Measurements from ENCODE around the gene CHRNA3.

The CHRNA3 gene

DNA sequence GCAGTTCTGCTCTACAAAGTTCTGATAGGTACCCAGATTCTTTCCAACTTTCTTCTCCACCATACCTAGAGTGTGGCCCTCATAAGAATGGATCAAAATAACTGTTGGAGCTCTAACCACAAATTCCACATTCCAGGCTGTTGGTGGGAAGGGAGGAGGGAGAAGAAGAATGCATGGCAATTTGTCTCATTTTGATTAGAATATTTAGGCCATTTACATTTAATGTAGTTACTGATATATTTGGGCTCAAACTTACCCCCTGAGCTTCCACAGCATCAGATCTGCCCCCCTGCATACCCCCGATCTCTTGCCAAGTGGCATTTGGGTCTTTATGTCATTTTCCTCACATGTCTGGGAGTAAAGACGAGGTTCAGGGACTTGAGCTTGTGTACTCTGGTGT lies 12.6 kb upstream of the CHRNA3 start:
- H3K4me1 ChIP-seq (ENCODE audit: control insufficient read depth, insufficient read depth, low read length): no peaks in the 10 kb centered on the region
- H3K27me3 ChIP-seq (ENCODE audit: control insufficient read depth, insufficient read depth, low read length): no peaks in the 10 kb centered on the region
- no peak overlapping the region for H3K9ac ChIP-seq (ENCODE audit: low read length)
- no peak overlapping the region for H3K4me3 ChIP-seq (ENCODE audit: low read length)
- H3K27ac ChIP-seq (ENCODE audit: low read depth, low read length): no peak overlapping the region
- H3K36me3 ChIP-seq (ENCODE audit: control insufficient read depth, insufficient read depth, low read length): no peaks in the 10 kb centered on the region

DNA sequence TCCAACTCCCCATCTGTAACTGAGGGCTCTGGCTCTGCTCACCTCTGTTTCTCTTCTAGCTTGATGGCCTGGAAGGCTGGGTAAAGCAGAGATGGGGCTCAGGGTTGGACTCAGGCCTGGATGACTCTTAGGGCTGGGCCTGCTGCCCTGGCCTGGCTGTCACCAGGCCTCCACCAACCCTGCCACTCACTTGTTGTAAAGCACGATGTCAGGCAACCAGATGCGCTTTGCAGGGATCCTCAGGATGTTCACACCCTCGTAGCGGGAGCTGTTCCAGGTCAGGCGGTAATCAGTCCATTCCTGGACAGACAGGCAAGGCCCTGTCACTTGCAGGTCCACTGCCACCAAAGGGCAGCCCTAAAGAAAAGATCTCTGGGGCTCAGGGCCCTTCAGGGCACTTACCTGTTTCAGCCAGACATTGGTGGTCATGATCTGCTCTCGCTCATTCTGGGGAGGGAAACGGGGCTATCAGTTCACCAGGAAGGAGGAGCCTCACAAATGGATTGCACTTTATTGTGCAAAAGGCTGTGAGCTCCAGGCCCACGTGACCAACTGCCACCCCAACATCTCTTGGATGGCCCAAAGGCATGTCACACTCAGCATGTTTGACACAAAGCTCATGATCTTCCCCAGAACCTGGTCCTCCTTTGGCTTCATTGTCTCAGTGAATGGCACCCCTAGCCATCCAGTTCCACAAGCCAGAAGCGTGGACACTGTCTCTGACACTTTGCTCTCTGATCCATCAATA lies 10.3 kb upstream of the CHRNA3 start:
- Histone ChIP-seq H3K27me3 (ENCODE audit: control insufficient read depth, insufficient read depth, low read length) (no peaks in the 10 kb centered on the region), H3K4me1 (ENCODE audit: control insufficient read depth, insufficient read depth, low read length) (no peaks in the 10 kb centered on the region), H3K4me3 (ENCODE audit: low read length) (no peak overlapping the region)

DNA sequence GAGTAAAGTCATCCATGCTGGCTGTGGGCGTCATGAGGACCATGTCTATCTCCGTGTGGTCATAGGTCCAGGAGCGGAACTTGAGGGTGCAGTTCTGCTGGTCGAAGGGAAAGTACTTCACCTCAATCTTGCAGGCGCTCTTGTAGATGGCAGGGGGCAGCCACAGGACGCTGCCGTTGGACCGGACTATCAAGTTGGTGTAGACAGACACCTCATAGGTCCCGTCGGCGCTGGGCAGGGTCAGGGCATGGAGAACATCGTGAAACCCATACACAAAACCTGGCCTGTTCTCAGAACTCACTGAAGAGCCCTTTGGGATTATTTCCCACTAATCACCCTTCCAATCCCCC lies 8.9 kb upstream of the CHRNA3 start:
- no peak overlapping the region for H3K27ac ChIP-seq (ENCODE audit: low read depth, low read length)
- no peaks in the 10 kb centered on the region for H3K36me3 ChIP-seq (ENCODE audit: control insufficient read depth, insufficient read depth, low read length)
- no peak overlapping the region for H3K4me3 ChIP-seq (ENCODE audit: low read length)

More for the DNA sequence above, 10.3 kb upstream of the CHRNA3 start:
- Histone ChIP-seq H3K27ac (ENCODE audit: low read depth, low read length) (no peak overlapping the region), H3K9ac (ENCODE audit: low read length) (no peak overlapping the region), H3K36me3 (ENCODE audit: control insufficient read depth, insufficient read depth, low read length) (no peaks in the 10 kb centered on the region)

DNA sequence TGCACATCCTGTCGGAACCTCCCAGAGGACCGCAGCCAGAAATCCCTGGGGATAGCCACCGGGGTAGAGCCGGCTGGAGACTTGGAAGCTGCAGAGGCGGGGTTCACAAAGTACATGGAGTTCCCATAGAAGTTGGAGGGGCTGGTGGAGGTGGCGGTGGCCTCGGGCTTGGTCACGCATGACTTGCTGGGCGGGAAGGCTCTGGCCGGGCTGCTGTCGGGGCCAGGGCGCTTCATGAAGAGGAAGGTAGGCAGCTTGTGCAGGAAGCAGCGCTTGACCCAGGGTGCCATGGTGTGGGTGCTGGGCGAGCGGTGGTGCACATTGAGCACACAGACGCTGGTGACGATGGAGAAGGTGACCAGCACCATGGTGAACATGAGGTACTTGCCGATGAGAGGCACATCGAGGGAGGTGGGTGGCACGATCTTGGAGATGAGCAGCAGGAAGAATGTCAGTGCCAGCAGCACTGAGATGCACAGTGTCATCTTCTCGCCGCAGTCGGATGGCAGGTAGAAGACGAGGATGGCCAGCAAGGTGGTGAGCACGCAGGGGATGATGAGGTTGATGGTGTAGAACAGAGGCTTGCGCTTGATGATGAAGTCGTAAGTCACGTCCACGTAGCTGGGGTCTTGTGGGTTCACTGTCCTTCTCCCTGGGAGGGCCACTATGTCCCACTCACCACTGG lies 8.4 kb upstream of the CHRNA3 start:
- H3K9ac ChIP-seq (ENCODE audit: low read length): no peak overlapping the region
- no peak overlapping the region for H3K4me3 ChIP-seq (ENCODE audit: low read length)
- no peaks in the 10 kb centered on the region for H3K36me3 ChIP-seq (ENCODE audit: control insufficient read depth, insufficient read depth, low read length)
- H3K4me1 ChIP-seq (ENCODE audit: control insufficient read depth, insufficient read depth, low read length): no peaks in the 10 kb centered on the region
- H3K27me3 ChIP-seq (ENCODE audit: control insufficient read depth, insufficient read depth, low read length): peaks cover 2% of the 10 kb centered on the region
- no peak overlapping the region for H3K27ac ChIP-seq (ENCODE audit: low read depth, low read length)

More for the DNA sequence above, 8.9 kb upstream of the CHRNA3 start:
- no peaks in the 10 kb centered on the region for H3K4me1 ChIP-seq (ENCODE audit: control insufficient read depth, insufficient read depth, low read length)
- H3K9ac ChIP-seq (ENCODE audit: low read length): no peak overlapping the region
- peaks cover 1% of the 10 kb centered on the region for H3K27me3 ChIP-seq (ENCODE audit: control insufficient read depth, insufficient read depth, low read length)

DNA sequence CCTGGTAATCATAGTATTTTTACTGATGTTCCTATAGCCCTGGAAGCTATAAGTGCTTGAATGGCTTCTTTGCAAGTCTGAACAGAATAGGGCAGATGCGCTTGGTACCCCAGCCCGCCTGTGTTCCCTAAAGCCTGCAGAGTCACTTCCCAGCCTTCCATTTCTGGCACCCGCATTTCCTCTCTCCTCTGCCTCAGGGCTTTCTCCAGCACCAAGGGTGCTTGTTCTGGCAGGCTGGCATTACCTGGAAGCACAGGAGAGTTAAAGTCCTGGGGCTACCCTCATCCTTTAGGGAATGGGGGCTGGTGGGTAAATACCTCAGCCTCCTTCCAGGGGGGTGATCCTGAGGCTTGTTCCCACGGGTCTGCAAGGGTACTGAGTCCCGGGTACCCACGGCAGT lies 7.4 kb upstream of the CHRNA3 start:
- H3K4me3 ChIP-seq (ENCODE audit: low read length): no peak overlapping the region
- H3K27ac ChIP-seq (ENCODE audit: low read depth, low read length): no peak overlapping the region
- peaks cover 2% of the 10 kb centered on the region for H3K27me3 ChIP-seq (ENCODE audit: control insufficient read depth, insufficient read depth, low read length)
- no peak overlapping the region for H3K9ac ChIP-seq (ENCODE audit: low read length)
- no peaks in the 10 kb centered on the region for H3K4me1 ChIP-seq (ENCODE audit: control insufficient read depth, insufficient read depth, low read length)
- H3K36me3 ChIP-seq (ENCODE audit: control insufficient read depth, insufficient read depth, low read length): no peaks in the 10 kb centered on the region

DNA sequence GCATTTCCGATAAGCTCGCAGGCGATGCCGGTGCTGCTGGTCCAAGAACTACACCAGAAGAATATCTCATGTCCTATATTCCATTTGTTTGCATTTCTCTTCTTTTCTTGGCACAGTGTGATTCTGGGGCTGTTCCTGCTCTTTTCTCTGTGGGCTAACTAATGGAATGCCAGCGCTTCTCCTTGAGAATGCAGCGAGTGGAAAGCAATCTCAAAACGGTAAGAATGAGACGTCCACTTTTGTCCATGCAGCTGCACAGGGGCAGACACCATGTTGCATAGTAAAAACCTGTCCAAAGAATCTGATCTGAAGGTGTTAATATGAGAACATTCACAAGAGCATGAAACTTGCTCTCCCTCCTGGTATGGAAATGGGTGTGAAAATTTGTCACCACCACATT lies 6.6 kb upstream of the CHRNA3 start:
- Histone ChIP-seq H3K9ac (ENCODE audit: low read length) (no peak overlapping the region), H3K4me1 (ENCODE audit: control insufficient read depth, insufficient read depth, low read length) (no peaks in the 10 kb centered on the region), H3K4me3 (ENCODE audit: low read length) (no peak overlapping the region), H3K36me3 (ENCODE audit: control insufficient read depth, insufficient read depth, low read length) (no peaks in the 10 kb centered on the region), H3K27me3 (ENCODE audit: control insufficient read depth, insufficient read depth, low read length) (peaks cover 2% of the 10 kb centered on the region), H3K27ac (ENCODE audit: low read depth, low read length) (no peak overlapping the region)

DNA sequence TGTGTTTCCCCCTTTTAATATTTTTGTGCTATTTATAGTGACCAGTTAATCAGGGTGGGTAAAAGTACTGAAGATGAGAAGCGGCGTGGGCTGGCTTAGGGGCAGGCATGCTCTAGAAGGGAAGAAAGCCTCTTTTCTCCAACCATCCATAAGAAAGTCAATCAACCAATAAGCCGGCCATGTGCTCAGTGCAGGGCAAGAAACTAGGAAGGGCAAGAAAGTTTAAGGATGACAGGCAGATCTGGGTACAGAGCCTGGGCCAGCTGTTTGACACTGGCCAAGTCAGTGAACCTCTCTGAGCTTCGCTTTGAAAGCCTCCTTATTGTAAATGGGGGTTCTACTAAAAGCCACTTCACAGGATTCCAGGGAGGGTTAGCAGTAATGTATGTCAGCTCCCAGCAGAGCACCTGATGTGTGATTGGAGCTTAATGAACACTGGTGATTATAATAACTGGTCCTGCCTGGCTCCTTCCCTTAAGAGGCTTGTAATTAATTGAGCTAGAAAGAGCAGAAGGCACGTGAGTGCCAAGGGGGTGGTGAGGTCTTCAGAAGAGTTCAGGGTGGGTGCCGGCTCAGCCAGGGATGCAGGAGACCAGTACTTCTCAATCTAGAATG lies 5.7 kb upstream of the CHRNA3 start:
- H3K4me1 ChIP-seq (ENCODE audit: control insufficient read depth, insufficient read depth, low read length): no peaks in the 10 kb centered on the region
- H3K36me3 ChIP-seq (ENCODE audit: control insufficient read depth, insufficient read depth, low read length): no peaks in the 10 kb centered on the region
- peaks cover 2% of the 10 kb centered on the region for H3K27me3 ChIP-seq (ENCODE audit: control insufficient read depth, insufficient read depth, low read length)
- H3K4me3 ChIP-seq (ENCODE audit: low read length): no peak overlapping the region
- H3K9ac ChIP-seq (ENCODE audit: low read length): no peak overlapping the region
- no peak overlapping the region for H3K27ac ChIP-seq (ENCODE audit: low read depth, low read length)

DNA sequence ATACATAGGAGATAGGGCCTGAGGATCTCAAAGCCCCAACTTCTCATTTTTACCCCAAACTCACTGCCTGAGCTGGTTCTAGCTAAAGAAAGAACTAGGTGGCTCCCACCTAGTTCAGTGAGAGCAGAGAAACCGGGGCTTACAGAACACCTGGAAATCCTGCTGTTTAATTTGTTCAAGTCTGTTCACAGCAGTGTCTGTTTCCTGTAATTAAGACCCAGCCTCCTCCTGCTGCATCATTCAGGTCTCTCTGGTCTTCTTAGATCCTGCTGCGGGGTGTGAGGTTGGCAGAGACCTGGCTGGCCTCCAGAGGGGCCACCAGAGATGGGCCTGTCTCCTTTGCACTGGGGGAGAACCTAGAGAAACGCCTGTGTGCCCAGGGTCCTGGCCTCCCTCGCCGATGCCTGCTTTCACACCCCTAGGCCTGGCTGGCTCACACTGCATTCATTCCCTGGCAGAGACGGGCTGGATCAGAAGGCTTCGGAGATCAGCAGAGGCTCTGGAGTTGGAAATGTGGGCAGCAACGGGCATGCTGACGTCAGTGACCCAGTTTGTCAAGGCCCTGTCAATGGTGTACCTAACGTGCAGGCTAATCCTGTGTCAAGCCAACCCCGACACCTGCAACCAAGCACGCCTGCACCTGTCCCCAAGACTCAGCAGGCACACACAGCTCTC lies 4.9 kb upstream of the CHRNA3 start:
- Histone ChIP-seq H3K27ac (ENCODE audit: low read depth, low read length) (no peak overlapping the region), H3K27me3 (ENCODE audit: control insufficient read depth, insufficient read depth, low read length) (peaks cover 2% of the 10 kb centered on the region), H3K36me3 (ENCODE audit: control insufficient read depth, insufficient read depth, low read length) (no peaks in the 10 kb centered on the region), H3K4me1 (ENCODE audit: control insufficient read depth, insufficient read depth, low read length) (no peaks in the 10 kb centered on the region), H3K4me3 (ENCODE audit: low read length) (no peak overlapping the region), H3K9ac (ENCODE audit: low read length) (no peak overlapping the region)

DNA sequence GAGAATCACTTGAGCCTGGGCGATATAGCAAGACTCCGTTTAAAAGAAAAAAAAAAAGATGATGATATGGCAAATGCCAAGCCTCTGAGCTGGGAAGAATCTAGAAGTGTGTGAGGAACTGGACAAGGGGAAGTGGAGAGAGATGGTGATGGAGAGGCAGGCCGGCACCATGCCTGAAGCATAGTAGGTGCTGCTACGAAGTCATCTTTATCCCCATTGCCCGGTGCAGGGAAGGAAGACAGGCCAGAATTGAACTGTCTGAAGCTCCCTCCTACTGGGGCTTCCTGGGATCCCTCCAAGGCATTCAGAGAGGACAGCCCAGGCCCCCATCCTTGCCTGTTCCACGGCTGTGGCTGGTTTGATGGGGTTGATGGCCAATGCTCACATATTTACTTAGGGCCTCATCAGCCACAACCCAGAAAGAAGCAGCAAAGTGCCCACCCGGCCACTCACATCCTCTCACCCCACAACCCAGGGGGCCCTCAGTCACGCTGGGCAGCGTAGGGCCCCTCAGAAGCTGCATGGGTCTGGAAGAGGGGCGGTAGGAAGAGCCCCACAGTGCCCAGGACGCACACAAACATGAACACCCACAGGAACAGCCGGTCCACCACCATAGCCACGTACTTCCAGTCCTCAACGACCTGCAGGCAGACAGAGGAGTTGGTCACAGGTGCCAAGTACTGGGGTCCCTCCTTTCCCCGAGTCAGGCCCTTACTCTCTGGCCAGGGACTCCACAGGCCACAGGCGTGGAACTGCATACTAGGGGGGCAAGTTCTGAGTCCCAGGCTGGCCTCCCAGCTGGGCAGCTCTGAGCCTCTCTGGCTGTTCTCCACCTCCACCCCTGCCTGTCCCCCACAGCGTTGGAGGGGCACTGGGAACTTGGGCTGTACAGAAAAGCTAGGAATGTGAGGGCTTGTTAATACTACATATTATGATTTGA lies 4.1 kb upstream of the CHRNA3 start:
- Histone ChIP-seq H3K27ac (ENCODE audit: low read depth, low read length) (no peak overlapping the region), H3K4me1 (ENCODE audit: control insufficient read depth, insufficient read depth, low read length) (no peaks in the 10 kb centered on the region), H3K9ac (ENCODE audit: low read length) (no peak overlapping the region), H3K27me3 (ENCODE audit: control insufficient read depth, insufficient read depth, low read length) (peaks cover 2% of the 10 kb centered on the region), H3K4me3 (ENCODE audit: low read length) (no peak overlapping the region), H3K36me3 (ENCODE audit: control insufficient read depth, insufficient read depth, low read length) (no peaks in the 10 kb centered on the region)

DNA sequence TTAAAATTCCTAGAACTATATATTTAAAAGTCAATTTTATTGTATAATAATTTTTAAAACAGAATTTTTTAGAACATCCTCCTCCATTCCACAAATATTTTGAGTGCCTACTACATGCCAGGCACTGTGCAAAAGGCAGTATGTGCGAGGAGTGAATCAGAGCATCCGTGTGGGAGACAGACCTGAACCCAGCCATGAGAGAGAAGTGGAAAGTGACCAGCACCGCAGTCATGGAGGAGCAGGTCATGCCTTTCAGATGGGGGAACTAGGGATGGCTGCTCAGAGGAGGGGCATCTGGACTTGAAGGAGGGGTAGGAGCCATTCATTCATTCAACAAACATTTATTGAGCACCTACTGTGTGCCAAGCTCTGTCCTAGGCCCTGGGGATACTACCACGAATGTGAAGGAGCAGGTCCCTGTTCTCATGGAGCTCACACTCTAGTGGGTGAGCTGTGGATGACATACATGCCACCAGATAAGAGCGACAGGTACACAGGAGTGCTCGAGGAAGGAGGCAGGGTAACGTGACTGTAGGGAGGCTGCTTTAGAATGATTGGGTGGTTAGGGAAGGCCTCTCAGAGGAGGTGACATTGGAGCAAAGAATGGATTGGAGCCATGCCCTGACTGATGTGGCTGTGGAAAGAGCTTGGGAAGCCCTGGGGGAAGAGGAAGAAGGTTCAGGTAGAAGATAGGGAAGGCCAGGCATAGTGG lies 3.1 kb upstream of the CHRNA3 start:
- Histone ChIP-seq H3K9ac (ENCODE audit: low read length) (no peak overlapping the region), H3K27ac (ENCODE audit: low read depth, low read length) (no peak overlapping the region), H3K4me1 (ENCODE audit: control insufficient read depth, insufficient read depth, low read length) (peaks cover 9% of the 10 kb centered on the region), H3K27me3 (ENCODE audit: control insufficient read depth, insufficient read depth, low read length) (peaks cover 7% of the 10 kb centered on the region), H3K36me3 (ENCODE audit: control insufficient read depth, insufficient read depth, low read length) (no peaks in the 10 kb centered on the region), H3K4me3 (ENCODE audit: low read length) (no peak overlapping the region)

DNA sequence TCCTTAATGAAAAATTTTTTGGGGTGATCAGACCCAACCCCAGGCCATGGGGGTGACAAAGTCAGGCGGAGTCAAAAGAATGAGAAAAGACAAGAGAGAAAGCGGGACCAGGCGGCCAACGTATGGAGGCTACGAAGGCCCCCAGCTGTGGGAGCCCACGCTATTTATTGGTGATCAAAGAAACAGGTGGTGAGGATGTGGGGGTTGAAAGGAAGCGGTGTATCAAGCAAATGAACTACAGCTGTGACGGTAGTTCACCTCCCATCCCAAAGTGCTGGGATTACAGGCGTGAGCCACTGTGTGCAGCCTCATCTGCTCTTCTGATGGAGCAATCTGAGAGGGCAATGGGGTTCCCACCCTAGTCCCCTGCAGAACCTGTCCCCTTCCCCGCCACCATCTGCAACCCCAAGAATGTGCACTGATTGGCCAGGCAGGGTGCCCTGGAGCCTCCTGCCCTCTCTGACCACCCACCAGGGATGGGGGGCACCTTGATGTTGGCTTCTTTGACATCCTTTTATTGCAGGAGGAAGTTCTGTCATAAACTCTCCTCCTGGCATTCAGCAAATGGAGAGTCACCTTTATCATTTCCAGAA lies 1.1 kb upstream of the CHRNA3 start:
- Histone ChIP-seq H3K9ac (ENCODE audit: low read length) (no peak overlapping the region), H3K27me3 (ENCODE audit: control insufficient read depth, insufficient read depth, low read length) (peaks cover 7% of the 10 kb centered on the region), H3K4me1 (ENCODE audit: control insufficient read depth, insufficient read depth, low read length) (peaks cover 15% of the 10 kb centered on the region), H3K27ac (ENCODE audit: low read depth, low read length) (no peak overlapping the region), H3K4me3 (ENCODE audit: low read length) (no peak overlapping the region), H3K36me3 (ENCODE audit: control insufficient read depth, insufficient read depth, low read length) (no peaks in the 10 kb centered on the region)
